Esophagus muscularis mucosa (tissue), 4 donors: ENCODE measurements around the gene FOLR2.
"Not testable (repeated sequence)": the region's sequence is repeated elsewhere in the genome, so short reads cannot be mapped to it uniquely, and the experiment has no call there.

Experiments used
- EP300 ChIP-seq: sonication (generic); formaldehyde crosslinking; IDR thresholded peaks from one replicate; pipeline ENCODE4 v1.6.1; 2017; ENCODE audit warnings: antibody characterized with exemption
- POLR2A ChIP-seq: fragments of 450-650 bp; IDR thresholded peaks from one replicate; pipeline ENCODE4 v1.6.1; 2017; ENCODE audit warnings: antibody characterized with exemption, moderate library complexity, mild to moderate bottlenecking, low read depth
- POLR2AphosphoS5 ChIP-seq, 2 donors: sonication (generic); formaldehyde crosslinking; IDR thresholded peaks; one replicate each; pipeline ENCODE4 v1.6.1; 2017; ENCODE audit warnings: antibody characterized with exemption in 2 of 2
- TF ChIP-seq, protein P1 (sequence below), 3 experiments: fragments of 200-600 bp in 2 of 3; fragments of 450-650 bp in 1 of 3; sonication (generic) in 2 of 3; IDR thresholded peaks; one replicate each; pipeline ENCODE4 v1.5.1; 2017 to 2019; ENCODE audit warnings: antibody characterized with exemption in 3 of 3, mild to moderate bottlenecking in 2 of 3, moderate library complexity in 1 of 3

DNA sequence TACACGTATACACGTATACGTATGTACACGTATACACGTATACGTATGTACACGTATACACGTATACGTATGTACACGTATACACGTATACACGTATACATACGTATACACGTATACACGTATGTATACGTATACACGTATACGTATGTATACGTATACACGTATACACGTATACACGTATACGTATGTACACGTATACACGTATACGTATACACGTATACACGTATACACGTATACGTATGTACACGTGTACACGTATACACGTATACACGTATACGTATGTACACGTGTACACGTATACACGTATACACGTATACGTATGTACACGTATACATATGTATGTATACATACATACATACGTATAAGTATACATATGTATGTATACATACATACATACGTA is 15.1 kb upstream of the FOLR2 start:
- not testable (repeated sequence) for TF ChIP-seq EP300; POLR2A; POLR2AphosphoS5 (IDR thresholded peaks at IDR 0.05)
- TF ChIP-seq, protein P1, sequence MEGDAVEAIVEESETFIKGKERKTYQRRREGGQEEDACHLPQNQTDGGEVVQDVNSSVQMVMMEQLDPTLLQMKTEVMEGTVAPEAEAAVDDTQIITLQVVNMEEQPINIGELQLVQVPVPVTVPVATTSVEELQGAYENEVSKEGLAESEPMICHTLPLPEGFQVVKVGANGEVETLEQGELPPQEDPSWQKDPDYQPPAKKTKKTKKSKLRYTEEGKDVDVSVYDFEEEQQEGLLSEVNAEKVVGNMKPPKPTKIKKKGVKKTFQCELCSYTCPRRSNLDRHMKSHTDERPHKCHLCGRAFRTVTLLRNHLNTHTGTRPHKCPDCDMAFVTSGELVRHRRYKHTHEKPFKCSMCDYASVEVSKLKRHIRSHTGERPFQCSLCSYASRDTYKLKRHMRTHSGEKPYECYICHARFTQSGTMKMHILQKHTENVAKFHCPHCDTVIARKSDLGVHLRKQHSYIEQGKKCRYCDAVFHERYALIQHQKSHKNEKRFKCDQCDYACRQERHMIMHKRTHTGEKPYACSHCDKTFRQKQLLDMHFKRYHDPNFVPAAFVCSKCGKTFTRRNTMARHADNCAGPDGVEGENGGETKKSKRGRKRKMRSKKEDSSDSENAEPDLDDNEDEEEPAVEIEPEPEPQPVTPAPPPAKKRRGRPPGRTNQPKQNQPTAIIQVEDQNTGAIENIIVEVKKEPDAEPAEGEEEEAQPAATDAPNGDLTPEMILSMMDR (IDR thresholded peaks at IDR 0.05): not testable (repeated sequence)
